NT2/D1 (cell line): ENCODE results near the gene TCP11L2.

Experiments
- YY1 ChIP-seq: IDR thresholded peaks from 2 replicates; pipeline ENCODE4 v1.6.1; 2011; ENCODE audit not compliant: insufficient read length, insufficient read depth
- ZNF274 ChIP-seq: IDR thresholded peaks from 2 replicates; pipeline ENCODE4 v1.6.1; 2011; ENCODE audit warnings: mild to moderate bottlenecking, low read depth, low read length

DNA sequence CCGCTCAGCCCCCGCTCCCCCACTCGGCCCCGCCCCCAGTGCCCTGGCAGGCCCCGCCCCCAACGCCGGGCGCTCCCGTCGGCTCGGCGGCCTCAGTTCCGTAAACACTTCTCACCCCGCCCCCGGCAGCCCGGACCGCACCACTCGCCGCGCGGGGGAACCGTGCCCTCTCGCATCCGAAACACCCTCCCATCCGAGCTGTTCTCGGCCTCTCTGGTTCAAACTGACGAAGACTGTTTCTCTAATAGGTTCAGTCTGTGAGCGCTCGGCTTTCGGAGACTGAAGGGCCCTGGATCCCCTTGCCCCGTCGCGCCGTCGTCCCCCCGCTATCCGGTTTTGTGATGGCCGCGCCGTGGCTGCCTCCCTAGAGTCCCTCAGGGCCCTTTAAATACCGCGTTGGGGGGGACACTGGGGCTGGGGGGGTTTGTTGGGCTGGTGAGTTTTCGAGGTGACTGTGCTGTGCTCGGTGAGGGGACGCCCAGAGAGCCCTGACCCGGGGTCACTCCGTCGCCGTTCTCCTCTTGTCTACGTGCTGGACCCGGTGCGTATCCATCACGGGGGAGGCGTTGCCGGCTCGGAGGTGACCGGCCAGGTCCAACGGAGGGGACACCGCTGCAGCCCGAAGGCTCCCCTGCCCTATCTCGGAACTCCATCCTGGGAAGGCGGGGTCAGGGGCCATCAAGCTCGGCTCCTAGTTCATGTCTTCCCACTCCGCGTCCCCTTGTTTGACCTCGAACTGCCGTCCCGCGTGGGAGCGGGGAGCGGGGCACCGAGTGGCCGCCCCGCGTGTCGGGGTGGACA, at the start of gene TCP11L2:
- TF ChIP-seq YY1 (no peak), ZNF274 (no peak)
